ENCODE measurements around the gene UNC5CL. TPM values are rescaled to one million over a fixed set of nuclear protein-coding genes. Genes with fewer than 3 reads are reported as not detected.
A peak's percentile ranks its signal among the peaks of the same experiment; 100 is the strongest.

Gene UNC5CL
- total RNA-seq, 1 experiment from 2014 or later: 2.2 TPM

DNA sequence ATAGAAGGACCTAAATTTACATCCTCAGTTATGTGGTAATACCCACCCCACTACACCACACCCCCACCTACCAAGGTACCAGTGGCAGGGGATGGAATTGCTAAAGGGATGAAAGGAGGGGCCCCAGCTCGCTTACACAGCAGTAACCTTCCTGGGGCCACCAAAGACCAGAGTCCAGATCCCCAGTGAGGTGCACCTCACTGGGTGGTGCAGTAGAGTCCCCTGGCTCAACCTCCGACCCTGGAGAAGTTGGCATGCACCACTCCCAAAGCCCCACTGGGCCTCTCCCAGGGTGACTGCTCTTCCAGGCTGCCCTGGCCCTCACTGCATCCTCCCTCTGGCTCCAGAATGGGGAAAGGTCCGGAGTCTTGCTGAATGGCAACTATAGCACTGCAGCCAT, 816 bp downstream of the UNC5CL start (continued):
- TF ChIP-seq ZNF274 (IDR thresholded peaks at IDR 0.05; ENCODE audit: low read depth, low read length) (no peak), EZH2 (IDR thresholded peaks at IDR 0.05) (no peak), MAX (IDR thresholded peaks at IDR 0.05) (no peak), ELF1 (IDR thresholded peaks at IDR 0.05; ENCODE audit: borderline replicate concordance, low read depth) (no peak), SP1 (IDR thresholded peaks at IDR 0.05; ENCODE audit: low read depth) (no peak), ZFX (IDR thresholded peaks at IDR 0.05) (no peak), FOSL1 (IDR thresholded peaks at IDR 0.05; ENCODE audit: low read depth) (no peak), CTCF (IDR thresholded peaks at IDR 0.05 in 2 of 3, conservative IDR thresholded peaks at IDR 0.05 in 1 of 3; ENCODE audit: borderline replicate concordance in 1 of 3, insufficient read depth in 1 of 3, low read depth in 2 of 3, low read length in 2 of 3) (no peak), EGR1 (IDR thresholded peaks at IDR 0.05; ENCODE audit: low read depth) (no peak)

DNA sequence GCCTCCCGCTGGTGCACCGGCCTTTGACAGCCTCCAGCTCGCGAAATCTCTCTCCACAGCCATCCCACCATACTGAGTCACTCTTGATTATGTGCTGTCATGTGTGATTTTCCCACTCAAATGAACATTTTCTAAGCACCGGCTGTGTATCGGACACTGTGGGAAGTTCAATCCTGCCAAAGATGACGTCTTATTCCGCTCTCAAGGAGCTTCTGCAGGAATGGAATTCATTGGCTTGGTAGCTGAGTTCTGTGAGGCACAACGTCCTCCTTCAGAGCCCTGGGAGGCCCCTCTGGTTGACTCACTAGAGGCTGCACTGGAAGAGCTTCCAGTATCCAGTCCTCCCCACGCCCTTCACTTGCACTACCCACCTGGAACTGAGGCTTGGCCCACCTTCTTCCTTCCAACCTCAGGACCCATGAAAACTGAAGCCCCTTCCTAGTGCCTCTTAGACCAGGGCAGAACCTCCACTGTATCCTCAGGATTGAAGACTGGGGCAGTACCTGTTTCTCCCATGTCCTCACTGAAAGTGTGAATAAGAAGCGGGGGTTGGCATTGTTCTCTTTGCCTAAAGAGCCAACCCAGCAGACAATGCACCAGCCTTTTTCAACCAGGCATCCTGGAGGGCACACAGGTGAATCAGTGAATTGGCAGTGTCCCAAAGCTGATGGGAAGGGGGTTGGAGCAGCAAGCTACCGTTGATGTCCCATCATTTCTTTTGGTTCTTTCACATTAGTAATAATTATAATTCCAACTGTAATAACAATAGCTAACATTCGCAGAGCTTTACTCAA, 1.7 kb downstream of the UNC5CL start:
- ChIA-PET CTCF (interaction anchor here (1.0 to 1.7 kb wide), 5 partner anchors 9 to 35 kb away, joined by 3 to 16 read pairs (median 4); partner anchors contain the start of genes NFYA and OARD1), POLR2A (interaction anchor here (1.1 kb wide), 1 partner anchor 9 kb away, joined by 5 read pairs; no protein-coding TSS in a partner anchor), RAD21 (ENCODE audit: low non-redundant PET in 1 of 2, low total read pairs in 2 of 2, uncharacterized antibody in 2 of 2, unreplicated experiment in 2 of 2) (no interaction called here)
- H3K79me2 ChIP-seq (ENCODE audit: insufficient read depth, low read length): no peaks in the 10 kb centered on the region
- ATAC-seq (no peak), DNase-seq (ENCODE audit: low read depth, low spot score) (no peak)
- 0 out of 6 replicates have a peak, but pooled peaks of 1 of the 3 experiments have one; percentile 9 for TF ChIP-seq CTCF (IDR thresholded peaks at IDR 0.05 in 2 of 3, conservative IDR thresholded peaks at IDR 0.05 in 1 of 3; ENCODE audit: borderline replicate concordance in 1 of 3, insufficient read depth in 1 of 3, low read depth in 2 of 3, low read length in 2 of 3)
- TF ChIP-seq EZH2phosphoT487 (IDR thresholded peaks at IDR 0.05; ENCODE audit: borderline replicate concordance): no peak
- no peaks in the 10 kb centered on the region for H3K36me3 ChIP-seq (ENCODE audit: control insufficient read depth in 1 of 2, insufficient read depth in 2 of 2, low read length in 2 of 2)
- H3K27ac ChIP-seq (ENCODE audit: low read depth, low read length): no peak overlapping the region
- no TSS peak for BruUV-seq (replicated peaks)
- no peaks in the 10 kb centered on the region for H3K9me3 ChIP-seq (ENCODE audit: control insufficient read depth in 1 of 2, insufficient read depth in 1 of 2, low read depth in 1 of 2, low read length in 2 of 2)
- no peak overlapping the region for H2AFZ ChIP-seq (ENCODE audit: low read depth, low read length, poor library complexity, severe bottlenecking)
- no peak overlapping the region for H3K4me3 ChIP-seq (replicated peaks in 1 of 2; ENCODE audit: low read depth in 1 of 2, low read length in 2 of 2)
- intact Hi-C loops (cut with micrococcal nuclease): no loop called here
- no peaks in the 10 kb centered on the region for H3K9me2 ChIP-seq (ENCODE audit: insufficient read depth)
- no peaks in the 10 kb centered on the region for H4K20me1 ChIP-seq (ENCODE audit: insufficient read depth)
- no peak overlapping the region for H3K9ac ChIP-seq (ENCODE audit: low read length)
- H3K27me3 ChIP-seq (ENCODE audit: insufficient read depth, low read length): no peaks in the 10 kb centered on the region
- H3K4me1 ChIP-seq (ENCODE audit: control insufficient read depth in 1 of 2, insufficient read depth in 2 of 2, low read length in 2 of 2): peaks cover 23 to 43% of the 10 kb centered on the region in 2 experiments; a peak in 3 of 4 replicates
- no peak overlapping the region for H3K4me2 ChIP-seq (ENCODE audit: low read length)
